Keratinocyte (primary cell): ENCODE data around the gene IGF1. TPM values are rescaled to one million over a fixed set of nuclear protein-coding genes. Genes with fewer than 3 reads are reported as not detected.

Experiments
- DNase-seq: peaks from one replicate; pipeline ENCODE4 v3.0.0-alpha.2; 2011; ENCODE audit warnings: low read depth, missing footprints, low spot score
- FAIRE-seq: peaks from 2 replicates; lab custom pipeline; 2011; peaks lifted over from hg19 to GRCh38; lab: Jason Lieb, UNC
- H2AFZ ChIP-seq: 2 replicates; pipeline ENCODE4 v1.6.0; 2012; ENCODE audit warnings: low read length, control low read depth, inconsistent platforms; ENCODE audit not compliant: control insufficient read depth
- H3K27ac ChIP-seq: 2 replicates; pipeline ENCODE4 v1.5.1; 2011; ENCODE audit warnings: low read length; ENCODE audit not compliant: control insufficient read depth, insufficient read depth
- H3K27me3 ChIP-seq: 3 replicates; pipeline ENCODE4 v1.6.0; 2011; ENCODE audit warnings: low read length; ENCODE audit not compliant: control insufficient read depth, insufficient read depth; ENCODE audit errors: extremely low read depth
- H3K36me3 ChIP-seq, 2 experiments: 2 replicates in 1 of 2; 3 replicates in 1 of 2; pipeline ENCODE4 v1.5.1; 2011; ENCODE audit warnings: low read length in 2 of 2, mild to moderate bottlenecking in 1 of 2; ENCODE audit not compliant: control insufficient read depth in 2 of 2, insufficient read depth in 2 of 2; ENCODE audit errors: extremely low read depth in 1 of 2
- H3K4me1 ChIP-seq: 3 replicates; pipeline ENCODE4 v1.5.1; 2011; ENCODE audit warnings: low read length; ENCODE audit not compliant: control insufficient read depth, insufficient read depth; ENCODE audit errors: extremely low read depth
- H3K4me2 ChIP-seq: 3 replicates; pipeline ENCODE4 v1.6.0; 2011; ENCODE audit warnings: low read depth, low read length; ENCODE audit not compliant: control insufficient read depth, insufficient read depth; ENCODE audit errors: extremely low read depth
- H3K4me3 ChIP-seq, 3 experiments: fragments of 200-600 bp in 1 of 3; sonication (generic) in 1 of 3; 2 replicates in 2 of 3; 3 replicates in 1 of 3; pipeline ENCODE4 v1.5.1; 2011 to 2016; ENCODE audit warnings: low read length in 3 of 3, mild to moderate bottlenecking in 3 of 3, control low read depth in 2 of 3, inconsistent platforms in 1 of 3, low read depth in 1 of 3, mixed read lengths in 1 of 3, mixed run types in 1 of 3, moderate library complexity in 1 of 3; ENCODE audit not compliant: control insufficient read depth in 2 of 3, insufficient read depth in 2 of 3; ENCODE audit errors: extremely low read depth in 1 of 3
- H3K79me2 ChIP-seq: 2 replicates; pipeline ENCODE4 v1.6.0; 2012; ENCODE audit warnings: low read length; ENCODE audit not compliant: control insufficient read depth, insufficient read depth
- H3K9ac ChIP-seq: 3 replicates; pipeline ENCODE4 v1.6.0; 2011; ENCODE audit warnings: low read length; ENCODE audit not compliant: control insufficient read depth, insufficient read depth; ENCODE audit errors: extremely low read depth
- H3K9me1 ChIP-seq: 3 replicates; pipeline ENCODE4 v1.6.0; 2011; ENCODE audit warnings: low read length; ENCODE audit not compliant: control insufficient read depth, insufficient read depth; ENCODE audit errors: extremely low read depth
- H3K9me3 ChIP-seq: 2 replicates; pipeline ENCODE4 v1.5.1; 2012; ENCODE audit warnings: low read depth, low read length; ENCODE audit not compliant: control insufficient read depth
- H4K20me1 ChIP-seq: 3 replicates; pipeline ENCODE4 v1.6.0; 2011; ENCODE audit warnings: low read length; ENCODE audit not compliant: control insufficient read depth, insufficient read depth; ENCODE audit errors: extremely low read depth
- EZH2 ChIP-seq: IDR thresholded peaks from one replicate; pipeline ENCODE4 v1.6.1; 2012; ENCODE audit warnings: inconsistent platforms, mild to moderate bottlenecking, low read length, moderate library complexity
- dilution Hi-C: fragments of 300-500 bp; cut with MboI; formaldehyde crosslinking; loops from one replicate; pipeline ENCODE4 v1.7.0; 2020; ENCODE audit warnings: low sequenced_read_pairs; ENCODE audit not compliant: extremely low pct_ligation_motif_present
- polyA plus RNA-seq, 5 experiments: library from polyadenylated mRNA; depleted of rRNA in 3 of 5; stranded (reverse) in 3 of 5; stranded (forward) in 1 of 5; unstranded in 1 of 5; fragments of >200 nt; gene quantifications; 1 replicate in 1 of 5; 2 replicates in 3 of 5; 3 replicates in 1 of 5; pipeline versions ENCODE4 v1.2.1 to v1.2.3, GENCODE V29; 2011 to 2012; ENCODE audit warnings: missing spikeins in 2 of 5, low read depth in 1 of 5, low replicate concordance in 1 of 5
- TF ChIP-seq, protein P1 (sequence below), 3 experiments: IDR thresholded peaks in 1 of 3; conservative IDR thresholded peaks in 1 of 3; optimal IDR thresholded peaks in 1 of 3; 2 replicates in 2 of 3; 3 replicates in 1 of 3; pipeline versions ENCODE3 to v1.5.1; 2011; ENCODE audit warnings: low read length in 3 of 3, mild to moderate bottlenecking in 3 of 3, moderate library complexity in 2 of 3, control low read depth in 1 of 3, inconsistent platforms in 1 of 3; ENCODE audit not compliant: insufficient read depth in 2 of 3; ENCODE audit errors: extremely low read depth in 1 of 3

Gene IGF1
- polyA plus RNA-seq, 1 donor (not counting 4 experiments of a cell fraction or from before 2014, with no cell fraction given) = not detected

DNA sequence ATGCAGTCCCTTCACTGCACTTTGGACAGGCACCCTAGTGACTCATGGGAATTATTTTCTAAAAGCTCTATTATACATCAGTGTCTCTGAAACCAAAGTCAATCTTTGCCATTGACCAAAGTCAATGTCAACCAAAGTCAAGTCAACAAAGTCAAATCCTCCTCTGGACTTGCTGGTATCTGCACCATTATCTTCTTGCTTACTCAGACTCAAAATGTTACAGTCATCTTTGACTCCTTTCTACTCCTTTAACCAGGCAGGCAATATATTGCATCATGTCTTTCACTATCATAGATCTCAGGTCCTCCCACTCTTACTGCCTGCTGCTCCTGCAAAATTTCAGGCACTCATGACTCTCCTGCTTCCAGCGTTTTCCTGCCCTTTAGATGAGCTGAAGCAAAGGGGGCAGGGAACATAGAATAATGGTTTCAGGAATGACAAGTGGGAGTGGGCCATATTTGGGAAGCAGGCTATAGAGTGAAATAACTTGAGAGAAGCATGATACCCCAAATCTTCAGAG, 39.2 kb downstream of the IGF1 start:
- H2AFZ ChIP-seq = no peak overlapping the region
- no peak for TF ChIP-seq EZH2
- TF ChIP-seq, protein P1, sequence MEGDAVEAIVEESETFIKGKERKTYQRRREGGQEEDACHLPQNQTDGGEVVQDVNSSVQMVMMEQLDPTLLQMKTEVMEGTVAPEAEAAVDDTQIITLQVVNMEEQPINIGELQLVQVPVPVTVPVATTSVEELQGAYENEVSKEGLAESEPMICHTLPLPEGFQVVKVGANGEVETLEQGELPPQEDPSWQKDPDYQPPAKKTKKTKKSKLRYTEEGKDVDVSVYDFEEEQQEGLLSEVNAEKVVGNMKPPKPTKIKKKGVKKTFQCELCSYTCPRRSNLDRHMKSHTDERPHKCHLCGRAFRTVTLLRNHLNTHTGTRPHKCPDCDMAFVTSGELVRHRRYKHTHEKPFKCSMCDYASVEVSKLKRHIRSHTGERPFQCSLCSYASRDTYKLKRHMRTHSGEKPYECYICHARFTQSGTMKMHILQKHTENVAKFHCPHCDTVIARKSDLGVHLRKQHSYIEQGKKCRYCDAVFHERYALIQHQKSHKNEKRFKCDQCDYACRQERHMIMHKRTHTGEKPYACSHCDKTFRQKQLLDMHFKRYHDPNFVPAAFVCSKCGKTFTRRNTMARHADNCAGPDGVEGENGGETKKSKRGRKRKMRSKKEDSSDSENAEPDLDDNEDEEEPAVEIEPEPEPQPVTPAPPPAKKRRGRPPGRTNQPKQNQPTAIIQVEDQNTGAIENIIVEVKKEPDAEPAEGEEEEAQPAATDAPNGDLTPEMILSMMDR (optimal IDR thresholded peaks at IDR 0.05 in 1 of 3, IDR thresholded peaks at IDR 0.05 in 1 of 3, conservative IDR thresholded peaks at IDR 0.05 in 1 of 3; ENCODE audit: extremely low read depth in 1 of 3, insufficient read depth in 2 of 3, low read length in 3 of 3) = no peak
- no peaks in the 10 kb centered on the region for H3K9me3 ChIP-seq
- DNase-seq (no peak), FAIRE-seq (no peak)
- H3K79me2 ChIP-seq = no peaks in the 10 kb centered on the region
- no peaks in the 10 kb centered on the region for H4K20me1 ChIP-seq
- no peaks in the 10 kb centered on the region for H3K9me1 ChIP-seq
- no peaks in the 10 kb centered on the region for H3K27me3 ChIP-seq
- H3K9ac ChIP-seq = no peak overlapping the region
- no peak overlapping the region for H3K4me2 ChIP-seq
- H3K4me1 ChIP-seq = no peaks in the 10 kb centered on the region
- H3K27ac ChIP-seq = no peak overlapping the region
- no peak overlapping the region for H3K4me3 ChIP-seq
- no peaks in the 10 kb centered on the region for H3K36me3 ChIP-seq
- dilution Hi-C loops = no loop called here

DNA sequence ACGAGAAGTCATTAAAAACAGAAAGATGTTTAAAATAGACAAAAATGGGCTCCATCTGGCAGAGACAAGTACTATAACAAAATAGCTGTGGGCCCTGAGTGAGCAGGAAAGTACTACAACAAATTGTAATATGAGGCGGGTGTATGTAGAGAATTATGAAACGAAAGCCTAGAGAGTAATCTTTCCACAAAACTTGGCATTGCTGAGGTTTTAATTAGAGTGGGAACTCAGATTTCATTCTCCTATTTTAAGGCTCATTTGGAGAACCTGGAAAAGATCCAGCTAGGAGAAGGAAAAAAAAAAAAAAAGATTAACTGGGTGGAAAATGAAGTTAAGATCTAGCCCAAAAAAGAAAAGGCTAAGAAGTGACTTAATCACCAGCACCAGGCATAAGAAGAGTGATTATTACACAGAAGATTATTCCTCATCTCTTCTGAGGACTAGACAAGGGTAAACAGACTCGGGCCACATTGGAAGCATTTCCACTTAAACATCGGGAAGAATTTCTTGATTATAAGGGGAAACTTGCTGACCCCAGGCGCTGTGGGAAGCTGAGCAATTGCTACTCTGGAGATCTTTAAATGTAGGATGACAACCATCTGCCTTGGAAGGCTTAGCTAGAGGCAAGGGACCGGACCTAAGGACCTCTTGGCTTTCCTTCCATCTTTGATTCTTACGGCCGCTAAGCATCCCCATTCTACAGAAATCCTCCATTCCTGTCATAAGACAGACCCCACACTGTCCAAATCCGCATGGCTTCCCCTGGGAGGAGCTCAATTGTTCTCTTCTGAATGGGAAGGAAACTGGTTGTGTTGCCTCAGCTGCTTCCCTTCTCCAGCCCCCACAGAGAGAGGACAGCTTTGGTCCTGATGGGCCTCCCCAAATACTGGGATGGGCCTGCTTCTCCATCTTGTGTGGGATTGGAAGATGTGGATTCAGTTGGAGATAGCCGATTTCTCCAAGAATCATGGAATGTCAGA, 40.6 kb downstream of the IGF1 start:
- H3K4me2 ChIP-seq = no peak overlapping the region
- dilution Hi-C loops = no loop called here

More for the DNA sequence above, 40.6 kb downstream of the IGF1 start:
- Histone ChIP-seq H4K20me1 (no peaks in the 10 kb centered on the region), H3K36me3 (no peaks in the 10 kb centered on the region), H3K79me2 (no peaks in the 10 kb centered on the region), H3K27ac (no peak overlapping the region), H3K9ac (no peak overlapping the region), H3K9me1 (no peaks in the 10 kb centered on the region), H3K27me3 (no peaks in the 10 kb centered on the region), H3K9me3 (no peaks in the 10 kb centered on the region), H2AFZ (no peak overlapping the region), H3K4me1 (no peaks in the 10 kb centered on the region), H3K4me3 (no peak overlapping the region)
- no peak for FAIRE-seq
- no peak for DNase-seq
- no peak for TF ChIP-seq EZH2
- TF ChIP-seq, protein P1 (optimal IDR thresholded peaks at IDR 0.05 in 1 of 3, IDR thresholded peaks at IDR 0.05 in 1 of 3, conservative IDR thresholded peaks at IDR 0.05 in 1 of 3; ENCODE audit: extremely low read depth in 1 of 3, insufficient read depth in 2 of 3, low read length in 3 of 3) = no peak
